NCI-H82 treated with DMSO at 0.1 percent for 48 hours (cell line): ENCODE measurements around the gene ASB13.

Experiments
- DNase-seq: peaks from one replicate; lab custom pipeline; 2025; ENCODE audit not compliant: unreplicated experiment; lab: John Stamatoyannopoulos, UW

ASB13 gene

DNA sequence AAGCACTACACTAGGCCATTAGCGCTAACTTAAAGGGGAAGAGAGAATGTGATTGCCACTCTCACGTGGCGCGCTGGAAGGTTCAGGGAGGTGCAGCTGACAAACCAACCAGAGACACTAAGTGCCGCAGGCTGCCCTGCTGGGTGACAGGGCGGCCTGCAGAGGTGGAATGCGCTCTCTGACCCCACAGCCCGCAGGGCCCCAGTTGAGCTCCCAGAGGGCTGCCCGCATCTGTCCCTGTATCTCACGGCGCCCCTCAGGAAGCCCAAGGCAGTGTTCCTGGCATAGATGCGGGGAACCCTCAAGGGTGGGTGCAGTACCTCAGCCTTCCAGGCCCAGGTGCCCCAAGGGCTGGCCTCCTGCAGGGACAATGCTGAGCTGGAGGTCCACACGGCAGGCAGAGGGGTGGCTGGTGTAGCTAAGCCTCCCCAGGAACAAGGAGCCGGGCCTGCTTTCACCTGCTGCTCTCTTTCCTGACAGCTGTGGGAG, 75.0 kb downstream of the ASB13 start:
- DNase-seq: no peak

DNA sequence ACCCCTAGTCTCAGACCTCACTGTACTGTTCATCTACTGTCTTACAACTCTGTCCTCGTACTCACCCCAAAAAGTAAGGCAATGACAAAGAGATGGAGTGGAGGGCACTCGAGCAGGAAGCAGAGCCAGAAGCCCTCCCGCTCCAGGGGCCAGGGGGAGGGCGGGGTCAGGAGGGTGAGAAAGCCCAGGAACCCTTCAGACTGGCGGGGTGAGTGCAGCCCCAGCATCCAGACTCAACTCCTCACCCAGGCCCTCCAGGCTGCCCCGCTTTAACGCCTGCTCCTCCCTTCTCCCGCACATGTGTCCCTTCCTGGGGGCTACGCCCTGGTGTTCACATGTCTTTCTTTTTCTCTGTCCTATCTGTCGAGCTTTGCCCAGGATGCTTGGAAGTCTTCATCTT, 75.6 kb downstream of the ASB13 start:
- DNase-seq: no peak

DNA sequence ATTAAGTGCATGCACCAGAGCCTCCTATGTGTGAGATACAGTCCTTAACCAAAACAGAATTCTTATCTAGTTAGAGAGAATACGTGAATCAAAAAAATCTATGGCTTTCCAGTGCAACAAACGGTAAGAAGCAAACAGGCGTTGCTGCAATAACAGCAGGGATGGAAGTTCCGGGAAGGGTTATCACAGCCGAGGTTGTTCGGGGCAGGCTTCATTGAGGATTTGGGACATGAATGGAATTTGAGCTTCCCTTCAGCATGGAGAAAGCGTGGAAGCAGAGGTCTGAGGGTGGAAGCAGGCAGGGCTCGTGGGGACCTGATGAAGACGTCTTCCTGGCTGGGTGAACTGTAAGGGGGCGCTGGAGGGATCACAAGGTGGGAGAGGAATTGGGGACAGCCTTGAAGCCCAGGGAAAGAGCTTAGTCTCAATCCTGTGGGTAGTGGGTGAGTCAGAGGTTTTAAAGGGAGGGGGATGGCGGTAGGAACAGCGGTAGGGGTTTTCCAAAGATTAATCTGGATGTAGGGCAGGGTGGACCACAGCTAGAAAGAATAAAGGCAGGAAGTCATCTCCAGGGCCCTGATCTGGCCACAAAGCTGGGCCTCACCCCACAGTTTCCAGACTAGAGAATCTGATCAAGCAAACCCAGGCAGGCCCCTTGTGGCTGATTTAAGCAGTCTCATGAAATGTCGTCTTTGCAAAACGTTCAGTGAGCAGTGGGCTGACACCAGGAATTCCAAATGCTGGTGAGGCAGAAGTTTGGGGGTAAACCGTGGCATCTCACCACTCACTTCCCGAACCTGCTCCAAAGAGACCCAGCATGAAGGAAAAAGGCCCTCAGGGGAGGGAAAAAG, 76.5 kb downstream of the ASB13 start:
- no peak for DNase-seq

DNA sequence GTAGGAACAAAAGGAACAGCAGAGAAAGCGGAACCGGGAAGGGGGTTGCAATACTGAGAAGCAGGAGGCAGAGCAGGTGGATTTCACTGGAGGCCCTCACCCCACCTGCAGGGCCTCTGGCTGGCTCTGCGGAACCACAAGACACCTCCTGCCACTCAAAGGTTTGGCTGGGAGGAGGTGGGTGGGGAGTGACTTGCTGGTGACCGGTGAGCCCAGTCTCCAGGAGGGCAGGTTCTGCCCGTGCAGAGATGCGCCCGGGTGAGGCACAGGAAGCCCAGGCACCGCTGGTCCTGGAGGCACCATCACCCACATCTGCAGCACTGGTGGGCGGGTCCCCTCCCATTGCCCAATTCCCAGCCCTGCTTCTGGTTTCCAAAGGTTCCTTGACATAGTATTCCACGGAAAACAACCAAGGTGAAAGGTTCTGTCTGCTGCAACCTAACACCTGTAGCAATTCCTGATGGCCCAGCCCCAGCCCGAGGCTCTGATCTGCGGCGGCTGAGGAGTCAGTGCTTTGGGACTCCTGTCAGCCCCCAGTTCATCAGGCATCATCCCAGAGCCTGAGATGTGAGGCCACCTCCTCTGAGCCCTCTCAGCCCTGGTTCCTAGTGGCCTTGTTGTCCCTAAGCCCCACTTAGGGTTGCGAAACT, 77.3 kb downstream of the ASB13 start:
- no peak for DNase-seq
